Iris pigment epithelial cell (primary cell): ENCODE measurements around the gene FOXC2.

Source experiments
- DNase-seq: peaks from one replicate; pipeline ENCODE4 v3.0.0-alpha.2; 2011; ENCODE audit warnings: low read depth

Gene FOXC2

DNA sequence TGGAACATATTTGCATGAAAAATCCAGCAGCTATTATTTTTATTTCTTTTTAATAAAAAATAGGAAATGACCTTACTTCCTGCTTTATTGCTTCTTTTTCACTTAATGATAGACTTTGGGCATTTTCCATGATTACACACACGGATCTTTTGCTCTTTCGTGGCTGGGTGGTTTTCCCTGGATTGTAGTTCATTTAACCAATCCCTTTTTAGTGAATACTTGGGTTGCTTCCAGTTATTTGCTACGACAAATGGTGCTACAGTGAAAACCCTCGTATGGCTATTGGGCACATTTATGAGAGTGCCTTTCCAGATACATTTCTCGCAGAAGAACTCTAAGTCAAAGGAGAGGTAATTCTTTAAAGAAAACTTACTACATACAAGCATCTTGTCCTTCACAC, 50.3 kb downstream of the FOXC2 start:
- DNase-seq: no peak

DNA sequence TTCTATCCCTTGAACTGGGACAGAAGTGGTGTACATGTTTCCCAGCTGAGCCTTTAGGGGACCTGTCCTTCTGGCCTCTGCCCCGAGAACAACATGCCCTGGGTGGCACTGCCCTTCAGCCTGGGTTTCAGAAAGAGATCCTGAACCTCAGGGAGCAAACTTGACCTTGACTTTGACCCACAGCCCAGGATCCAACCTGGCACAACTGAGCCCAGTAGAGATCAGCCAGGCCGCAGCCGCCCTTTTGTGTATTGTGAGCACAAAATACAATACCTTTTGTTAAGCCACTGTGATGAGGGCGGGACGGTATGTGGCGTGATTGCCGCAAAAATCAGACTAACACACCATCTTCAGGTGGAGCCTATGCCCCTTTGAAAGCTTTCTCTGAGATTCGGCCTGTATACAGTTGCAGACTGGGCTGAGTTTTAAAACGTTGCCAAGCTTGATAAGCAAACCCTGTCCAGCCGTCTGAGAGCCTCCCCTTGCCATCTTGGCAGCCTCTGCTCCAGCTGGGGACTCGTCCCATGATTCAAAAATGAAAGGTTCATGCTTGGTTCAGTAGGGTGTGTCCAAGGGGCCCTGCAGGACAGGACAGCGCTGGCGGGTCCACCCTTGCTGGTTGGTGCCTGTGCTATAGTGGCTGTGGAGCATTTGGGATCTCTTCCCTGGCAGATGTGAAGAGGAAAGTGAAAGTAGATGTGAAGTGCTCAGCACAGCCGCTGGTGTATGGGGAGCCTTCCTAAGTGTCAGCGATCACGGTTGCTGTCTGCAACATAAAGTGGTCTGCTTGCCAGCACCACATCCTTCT, 52.0 kb downstream of the FOXC2 start:
- DNase-seq: peak; percentile 9
